HepG2 (cell line): Measurements from ENCODE around the gene GPR15LG. TPM values are rescaled to one million over a fixed set of nuclear protein-coding genes. Genes with fewer than 3 reads are reported as not detected.
A peak's percentile ranks its signal among the peaks of the same experiment; 100 is the strongest.
"Not testable (repeated sequence)": the region's sequence is repeated elsewhere in the genome, so short reads cannot be mapped to it uniquely, and the experiment has no call there.

ENCODE experiments used
- ATAC-seq: fragments of 200-7000 bp; cut with Tn5 transposase; 3 replicates; pipeline ENCODE4 v1.9.1; 2020; ENCODE audit warnings: mild to moderate bottlenecking, moderate library complexity
- BruUV-seq: library from RNA; stranded (reverse); fragments of 400-500 nt; replicated peaks from 2 replicates; lab custom pipeline; 2021; lab: Mats Ljungman, UMichigan
- CTCF ChIA-PET: fragments of 300-600 bp; formaldehyde crosslinking; extraction: SDS; loops from one replicate; lab custom pipeline; 2021; ENCODE audit warnings: low total read pairs, inconsistent platforms, low intra/inter-chr PET ratio; lab: Yijun Ruan, JAX
- POLR2A ChIA-PET: fragments of 350-600 bp; sonication (Branson Sonifier 250); formaldehyde crosslinking; loops from one replicate; lab custom pipeline; 2020; ENCODE audit warnings: antibody characterized with exemption, inconsistent platforms; lab: Yijun Ruan, JAX
- DNase-seq: peaks from one replicate; pipeline ENCODE4 v3.0.0-alpha.2; 2015; ENCODE audit warnings: low spot score
- FAIRE-seq: peaks from 3 replicates; lab custom pipeline; 2011; peaks lifted over from hg19 to GRCh38; lab: Jason Lieb, UNC
- H2AFZ ChIP-seq: one replicate; pipeline ENCODE4 v1.6.1; 2011; ENCODE audit warnings: low read length, inconsistent platforms
- H3K27ac ChIP-seq: fragments of 300-600 bp; 3 replicates; pipeline ENCODE4 v1.8.0; 2011; ENCODE audit warnings: mixed run types, mild to moderate bottlenecking, mixed read lengths, low read length, inconsistent platforms; ENCODE audit not compliant: insufficient read depth; ENCODE audit errors: extremely low read length
- H3K27me3 ChIP-seq, 2 experiments: fragments of 200-600 bp in 1 of 2; 2 replicates in 1 of 2; 3 replicates in 1 of 2; pipeline versions ENCODE4 v1.6.0 to v1.8.0; 2011; ENCODE audit warnings: low read length in 2 of 2, mild to moderate bottlenecking in 2 of 2, moderate library complexity in 2 of 2, inconsistent platforms in 1 of 2; ENCODE audit not compliant: insufficient read depth in 2 of 2, control insufficient read depth in 1 of 2
- H3K36me3 ChIP-seq, 2 experiments: fragments of 200-600 bp in 1 of 2; replicated peaks in 1 of 2; 2 replicates in 1 of 2; 3 replicates in 1 of 2; pipeline versions ENCODE4 v1.5.1 to v1.8.0; 2011; ENCODE audit warnings: low read length in 2 of 2, inconsistent platforms in 1 of 2; ENCODE audit not compliant: insufficient read depth in 2 of 2, control insufficient read depth in 1 of 2
- H3K4me1 ChIP-seq: 2 replicates; pipeline ENCODE4 v1.5.1; 2012; ENCODE audit warnings: low read length, inconsistent platforms; ENCODE audit not compliant: insufficient read depth
- H3K4me2 ChIP-seq: 2 replicates; pipeline ENCODE4 v1.6.0; 2011; ENCODE audit warnings: low read depth, low read length, inconsistent platforms
- H3K4me3 ChIP-seq, 3 experiments: fragments of 200-600 bp in 1 of 3; sonication (generic), shearing (Covaris generic) in 1 of 3; replicated peaks in 1 of 3; 2 replicates each; pipeline ENCODE4 v1.5.1; 2011 to 2016; ENCODE audit warnings: low read length in 3 of 3, inconsistent platforms in 2 of 3, low read depth in 2 of 3, mild to moderate bottlenecking in 2 of 3, control low read depth in 1 of 3, mixed read lengths in 1 of 3; ENCODE audit not compliant: insufficient read depth in 1 of 3
- H3K79me2 ChIP-seq: one replicate; pipeline ENCODE4 v1.6.1; 2011; ENCODE audit warnings: low read length, inconsistent platforms; ENCODE audit not compliant: insufficient read depth
- H3K9ac ChIP-seq: 2 replicates; pipeline ENCODE4 v1.6.0; 2011; ENCODE audit warnings: mild to moderate bottlenecking, low read depth, low read length, inconsistent platforms; ENCODE audit not compliant: insufficient read depth
- H3K9me3 ChIP-seq: 2 replicates; pipeline ENCODE4 v1.5.1; 2012; ENCODE audit warnings: mild to moderate bottlenecking, low read length
- H4K20me1 ChIP-seq: 2 replicates; pipeline ENCODE4 v1.6.0; 2011; ENCODE audit warnings: inconsistent platforms, mild to moderate bottlenecking, low read length, moderate library complexity; ENCODE audit not compliant: insufficient read depth
- E2F5 ChIP-seq: sonication (generic); formaldehyde crosslinking; conservative IDR thresholded peaks from 2 replicates; pipeline ENCODE4 v1.4.0; 2020; ENCODE audit warnings: missing genetic modification reagents
- KDM2A ChIP-seq: sonication (generic); formaldehyde crosslinking; IDR thresholded peaks from 2 replicates; pipeline ENCODE4 v1.4.0; 2020; ENCODE audit warnings: low read depth, missing genetic modification reagents, borderline replicate concordance
- ZBTB10 ChIP-seq: sonication (generic); formaldehyde crosslinking; IDR thresholded peaks from 2 replicates; pipeline ENCODE4 v1.4.0; 2020; ENCODE audit warnings: missing genetic modification reagents, borderline replicate concordance
- ZNF350 ChIP-seq: sonication (generic); formaldehyde crosslinking; IDR thresholded peaks from 2 replicates; pipeline ENCODE4 v1.4.0; 2020; ENCODE audit warnings: mild to moderate bottlenecking, low read depth, missing genetic modification reagents, borderline replicate concordance
- WGBS: methylation state at CpG from one replicate; pipeline ENCODE4 v1.1.6; 2017; ENCODE audit warnings: low lambda C conversion rate; 5-methylcytosine and 5-hydroxymethylcytosine counted together
- in situ Hi-C: cut with HindIII; loops from 2 replicates; pipeline ENCODE4 v1.10.0; 2017; ENCODE audit warnings: low pct_unique_long_range_greater_than_20kb; ENCODE audit not compliant: extremely low pct_ligation_motif_present
- intact Hi-C: fragments of 100-400 bp; cut with micrococcal nuclease; formaldehyde crosslinking; loops from one replicate; pipeline ENCODE4 v1.10.0; 2022; ENCODE audit not compliant: unreplicated experiment
- polyA plus RNA-seq, 8 experiments: library from polyadenylated mRNA; depleted of rRNA in 3 of 8; stranded (reverse) in 7 of 8; unstranded in 1 of 8; fragments of >200 nt; fragmentation: Illumina TruSeq in 4 of 8; extraction: Trizol in 4 of 8; gene quantifications; 2 replicates each; pipeline versions ENCODE4 v1.2.1 to v1.2.3, GENCODE V29; 2011 to 2016; ENCODE audit warnings: low read depth in 4 of 8, missing spikeins in 1 of 8, mixed read lengths in 1 of 8; ENCODE audit not compliant: insufficient read depth in 1 of 8
- total RNA-seq, 5 experiments: library from RNA; depleted of rRNA; stranded (reverse); fragments of >200 nt; fragmentation: Illumina TruSeq; extraction: Trizol; gene quantifications; 2 replicates each; pipeline ENCODE4 v1.2.3, GENCODE V29; 2016; ENCODE audit warnings: low read depth in 1 of 5
- TF ChIP-seq, protein P1 (sequence below): sonication (generic); formaldehyde crosslinking; IDR thresholded peaks from 2 replicates; pipeline ENCODE4 v1.5.0; 2020; ENCODE audit warnings: mild to moderate bottlenecking, missing genetic modification reagents, moderate library complexity

Gene GPR15LG
- total and polyA plus RNA-seq, 2 of the 13 experiments (the other 11 are each of a cell fraction or from before 2014, with no cell fraction given), result not detected

DNA sequence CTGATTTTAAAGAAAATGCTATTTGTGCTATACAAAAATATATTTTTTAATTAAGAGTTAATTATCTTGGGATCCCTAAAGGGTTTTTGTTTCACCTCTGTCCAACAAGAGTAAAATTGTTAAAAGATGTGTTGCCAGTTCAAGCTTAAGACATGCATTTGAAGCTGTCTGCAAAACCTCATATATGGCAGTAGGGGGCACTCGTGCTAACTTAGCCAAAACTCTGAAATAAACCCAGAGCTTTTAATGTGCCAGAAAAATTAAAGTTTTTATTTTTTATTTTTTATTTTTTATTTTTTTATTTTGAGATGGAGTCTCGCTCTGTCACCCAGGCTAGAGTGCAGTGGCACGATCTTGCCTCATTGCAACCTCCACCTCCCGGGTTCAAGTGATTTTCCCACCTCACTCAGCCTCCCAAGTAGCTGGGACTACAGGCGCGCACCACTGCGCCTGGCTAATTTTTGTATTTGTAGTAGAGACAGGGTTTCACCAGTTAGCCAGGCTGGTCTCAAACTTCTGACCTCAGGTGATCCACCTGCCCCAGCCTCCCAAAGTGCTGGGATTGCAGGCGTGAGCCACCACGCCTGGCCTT, 25.5 kb upstream of the GPR15LG start:
- CTCF ChIA-PET, BruUV-seq, H3K79me2 ChIP-seq, H3K9ac ChIP-seq, ATAC-seq, H4K20me1 ChIP-seq, FAIRE-seq, H2AFZ ChIP-seq, in situ Hi-C loops, H3K9me3 ChIP-seq, H3K27me3 ChIP-seq, H3K4me1 ChIP-seq, H3K4me3 ChIP-seq, H3K4me2 ChIP-seq, H3K27ac ChIP-seq: not testable (repeated sequence)
- peak; percentile 25 for DNase-seq
- TF ChIP-seq, protein P1, sequence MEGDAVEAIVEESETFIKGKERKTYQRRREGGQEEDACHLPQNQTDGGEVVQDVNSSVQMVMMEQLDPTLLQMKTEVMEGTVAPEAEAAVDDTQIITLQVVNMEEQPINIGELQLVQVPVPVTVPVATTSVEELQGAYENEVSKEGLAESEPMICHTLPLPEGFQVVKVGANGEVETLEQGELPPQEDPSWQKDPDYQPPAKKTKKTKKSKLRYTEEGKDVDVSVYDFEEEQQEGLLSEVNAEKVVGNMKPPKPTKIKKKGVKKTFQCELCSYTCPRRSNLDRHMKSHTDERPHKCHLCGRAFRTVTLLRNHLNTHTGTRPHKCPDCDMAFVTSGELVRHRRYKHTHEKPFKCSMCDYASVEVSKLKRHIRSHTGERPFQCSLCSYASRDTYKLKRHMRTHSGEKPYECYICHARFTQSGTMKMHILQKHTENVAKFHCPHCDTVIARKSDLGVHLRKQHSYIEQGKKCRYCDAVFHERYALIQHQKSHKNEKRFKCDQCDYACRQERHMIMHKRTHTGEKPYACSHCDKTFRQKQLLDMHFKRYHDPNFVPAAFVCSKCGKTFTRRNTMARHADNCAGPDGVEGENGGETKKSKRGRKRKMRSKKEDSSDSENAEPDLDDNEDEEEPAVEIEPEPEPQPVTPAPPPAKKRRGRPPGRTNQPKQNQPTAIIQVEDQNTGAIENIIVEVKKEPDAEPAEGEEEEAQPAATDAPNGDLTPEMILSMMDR (CRISPR knock-in tag), result peak; percentile 52
- intact Hi-C loops, result loop anchor here (1.0 kb wide), 2 partner anchors 8 to 57 kb away; no protein-coding TSS in a partner anchor
- POLR2A ChIA-PET, result interaction anchor here (0.9 to 1.1 kb wide), 2 partner anchors 8 to 9 kb away, joined by 3 read pairs; partner anchors contain the start of gene GHITM
- peaks cover 19 to 66% of the 10 kb centered on the region in 2 experiments for H3K36me3 ChIP-seq
- WGBS, result 79% methylated on average over 9 of the region's 9 CpGs

- ChIA-PET POLR2A (interaction anchor here (1.7 kb wide), 1 partner anchor 10 kb away, joined by 8 read pairs; the partner anchor contains the start of gene GHITM), CTCF (no interaction called here)
- no peak overlapping the region for H3K9ac ChIP-seq
- TF ChIP-seq ZNF350 (CRISPR knock-in tag) (no peak), ZBTB10 (CRISPR knock-in tag) (no peak), E2F5 (CRISPR knock-in tag) (no peak), KDM2A (CRISPR knock-in tag) (no peak)
- no peak overlapping the region for H3K4me3 ChIP-seq
- no peaks in the 10 kb centered on the region for H4K20me1 ChIP-seq
- H3K27me3 ChIP-seq, result no peaks in the 10 kb centered on the region
- BruUV-seq, result no TSS peak
- no peak for ATAC-seq
- peaks cover 15 to 52% of the 10 kb centered on the region in 2 experiments for H3K36me3 ChIP-seq
- H3K27ac ChIP-seq, result no peak overlapping the region
- no peak for DNase-seq
- H3K79me2 ChIP-seq, result no peaks in the 10 kb centered on the region
- WGBS, result 100% methylated on average over 2 of the region's 2 CpGs
- no peak for FAIRE-seq
- H3K4me2 ChIP-seq, result no peak overlapping the region
- H2AFZ ChIP-seq, result no peak overlapping the region
- in situ Hi-C loops, result no loop called here
- no peaks in the 10 kb centered on the region for H3K9me3 ChIP-seq
- intact Hi-C loops, result no loop called here
- no peaks in the 10 kb centered on the region for H3K4me1 ChIP-seq
These were observed 23.7 kb upstream of the GPR15LG start for GRCh38 chr10:84149854-84150253.
